OCI-LY7 (cell line): Measurements from ENCODE around the gene HACD2. TPM values are rescaled to one million over a fixed set of nuclear protein-coding genes. Genes with fewer than 3 reads are reported as not detected.
A peak's percentile ranks its signal among the peaks of the same experiment; 100 is the strongest.

Experiments
- BruUV-seq: library from RNA; stranded (reverse); fragments of 400-500 nt; replicated peaks from 2 replicates; lab custom pipeline; 2021; lab: Mats Ljungman, UMichigan
- CTCF ChIA-PET: fragments of 300-600 bp; sonication (Branson Sonifier 250); formaldehyde crosslinking; loops from one replicate; lab custom pipeline; 2022; ENCODE audit warnings: antibody characterized with exemption; ENCODE audit not compliant: unreplicated experiment; lab: Charles Lee
- POLR2A ChIA-PET: fragments of 300-600 bp; sonication (Branson Sonifier 250); formaldehyde crosslinking; loops from one replicate; lab custom pipeline; 2022; ENCODE audit warnings: antibody characterized with exemption; lab: Charles Lee
- DNase-seq: peaks from one replicate; pipeline ENCODE4 v3.0.0-alpha.2; 2015; ENCODE audit warnings: low spot score
- H2AFZ ChIP-seq: fragments of 200-600 bp; sonication (generic), shearing (Covaris generic); 2 replicates; pipeline ENCODE4 v1.6.1; 2014; ENCODE audit warnings: mild to moderate bottlenecking, antibody characterized with exemption, low read length, moderate library complexity
- H3K27ac ChIP-seq: fragments of 200-600 bp; sonication (generic); 2 replicates; pipeline ENCODE4 v1.5.1; 2014; ENCODE audit warnings: mixed run types, low read depth, mild to moderate bottlenecking, moderate library complexity, low read length, inconsistent platforms; ENCODE audit not compliant: poor library complexity, severe bottlenecking
- H3K36me3 ChIP-seq: fragments of 200-600 bp; sonication (generic); 2 replicates; pipeline ENCODE4 v1.6.1; 2014; ENCODE audit warnings: mild to moderate bottlenecking, antibody characterized with exemption, low read length, moderate library complexity, mixed read lengths; ENCODE audit not compliant: insufficient read depth
- H3K4me1 ChIP-seq: fragments of 200-600 bp; sonication (generic); 2 replicates; pipeline ENCODE4 v1.5.1; 2014; ENCODE audit warnings: mild to moderate bottlenecking, low read length; ENCODE audit not compliant: insufficient read depth, poor library complexity, severe bottlenecking
- H3K4me2 ChIP-seq: fragments of 200-600 bp; sonication (generic); 2 replicates; pipeline ENCODE4 v1.6.1; 2014; ENCODE audit warnings: mild to moderate bottlenecking, low read length
- H3K4me3 ChIP-seq: fragments of 200-600 bp; sonication (generic); 2 replicates; pipeline ENCODE4 v1.5.1; 2014; ENCODE audit warnings: mild to moderate bottlenecking, low read depth, low read length; ENCODE audit not compliant: poor library complexity, severe bottlenecking
- H3K79me2 ChIP-seq: fragments of 200-600 bp; sonication (generic); 2 replicates; pipeline ENCODE4 v1.6.1; 2016; ENCODE audit warnings: low read depth, mild to moderate bottlenecking, low read length, moderate library complexity, mixed read lengths; ENCODE audit not compliant: insufficient read depth
- H3K9me2 ChIP-seq: fragments of 200-600 bp; sonication (generic); 2 replicates; pipeline ENCODE4 v1.6.1; 2016; ENCODE audit warnings: mild to moderate bottlenecking, low read length, mixed read lengths; ENCODE audit not compliant: insufficient read depth
- H3K9me3 ChIP-seq: fragments of 200-600 bp; sonication (generic); 2 replicates; pipeline ENCODE4 v1.6.1; 2014; ENCODE audit warnings: mild to moderate bottlenecking, mixed run types, low read length, mixed read lengths
- H4K20me1 ChIP-seq: fragments of 200-600 bp; sonication (generic); 2 replicates; pipeline ENCODE4 v1.6.1; 2014; ENCODE audit warnings: mild to moderate bottlenecking, antibody characterized with exemption, low read length, moderate library complexity, mixed read lengths; ENCODE audit not compliant: insufficient read depth
- EZH2phosphoT487 ChIP-seq: fragments of 200-600 bp; sonication (generic); IDR thresholded peaks from 2 replicates; pipeline ENCODE4 v1.6.1; 2018; ENCODE audit warnings: low read depth, borderline replicate concordance, mild to moderate bottlenecking, mixed run types, antibody characterized with exemption, low read length, moderate library complexity, mixed read lengths
- intact Hi-C: fragments of 100-400 bp; cut with micrococcal nuclease; formaldehyde crosslinking; loops from one replicate; pipeline ENCODE4 v1.10.0; 2022; ENCODE audit not compliant: unreplicated experiment
- total RNA-seq, 2 experiments: library from RNA; depleted of rRNA in 1 of 2; stranded (reverse); fragments of >200 nt in 1 of 2; shearing (Covaris generic) in 1 of 2; gene quantifications; 2 replicates each; pipeline ENCODE4 v1.2.3, GENCODE V29; 2014 to 2022
- TF ChIP-seq, protein P1 (sequence below): fragments of 200-600 bp; sonication (generic); conservative IDR thresholded peaks from 2 replicates; pipeline ENCODE4 v1.5.1; 2014; ENCODE audit warnings: mild to moderate bottlenecking, antibody characterized with exemption, low read length, moderate library complexity, mixed read lengths

Gene HACD2
- total RNA-seq, 2 experiments from 2014 or later = 10.2 to 22.5 TPM

DNA sequence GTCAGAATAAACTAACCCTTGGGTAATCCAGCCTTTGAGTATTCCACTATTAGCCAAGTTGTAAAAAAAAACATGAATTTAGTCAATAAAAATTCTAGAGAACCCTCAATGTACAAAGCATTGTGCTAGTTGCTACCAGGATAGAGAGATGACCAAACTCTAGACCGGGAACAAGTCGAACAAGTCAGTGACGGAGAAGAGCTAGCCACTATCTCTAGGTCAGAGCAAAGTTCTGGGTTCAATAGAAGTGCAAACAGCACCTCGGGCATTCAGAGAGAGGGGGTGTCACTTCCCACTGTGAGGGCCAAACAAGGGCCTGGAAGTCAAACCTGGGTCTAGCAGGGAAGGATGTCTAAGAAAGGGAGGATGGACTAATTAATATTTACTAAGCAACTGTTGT, 133.7 kb downstream of the HACD2 start:
- no peak overlapping the region for H2AFZ ChIP-seq
- H3K79me2 ChIP-seq = no peaks in the 10 kb centered on the region
- intact Hi-C loops = no loop called here
- no peaks in the 10 kb centered on the region for H3K9me2 ChIP-seq
- H3K36me3 ChIP-seq = no peaks in the 10 kb centered on the region
- DNase-seq = no peak
- TF ChIP-seq, protein P1, sequence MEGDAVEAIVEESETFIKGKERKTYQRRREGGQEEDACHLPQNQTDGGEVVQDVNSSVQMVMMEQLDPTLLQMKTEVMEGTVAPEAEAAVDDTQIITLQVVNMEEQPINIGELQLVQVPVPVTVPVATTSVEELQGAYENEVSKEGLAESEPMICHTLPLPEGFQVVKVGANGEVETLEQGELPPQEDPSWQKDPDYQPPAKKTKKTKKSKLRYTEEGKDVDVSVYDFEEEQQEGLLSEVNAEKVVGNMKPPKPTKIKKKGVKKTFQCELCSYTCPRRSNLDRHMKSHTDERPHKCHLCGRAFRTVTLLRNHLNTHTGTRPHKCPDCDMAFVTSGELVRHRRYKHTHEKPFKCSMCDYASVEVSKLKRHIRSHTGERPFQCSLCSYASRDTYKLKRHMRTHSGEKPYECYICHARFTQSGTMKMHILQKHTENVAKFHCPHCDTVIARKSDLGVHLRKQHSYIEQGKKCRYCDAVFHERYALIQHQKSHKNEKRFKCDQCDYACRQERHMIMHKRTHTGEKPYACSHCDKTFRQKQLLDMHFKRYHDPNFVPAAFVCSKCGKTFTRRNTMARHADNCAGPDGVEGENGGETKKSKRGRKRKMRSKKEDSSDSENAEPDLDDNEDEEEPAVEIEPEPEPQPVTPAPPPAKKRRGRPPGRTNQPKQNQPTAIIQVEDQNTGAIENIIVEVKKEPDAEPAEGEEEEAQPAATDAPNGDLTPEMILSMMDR = no peak
- no peak for TF ChIP-seq EZH2phosphoT487
- no TSS peak for BruUV-seq
- CTCF ChIA-PET = no interaction called here
- POLR2A ChIA-PET = no interaction called here
- H4K20me1 ChIP-seq = no peaks in the 10 kb centered on the region
- no peaks in the 10 kb centered on the region for H3K9me3 ChIP-seq
- no peaks in the 10 kb centered on the region for H3K4me1 ChIP-seq
- H3K4me2 ChIP-seq = no peak overlapping the region
- H3K27ac ChIP-seq = no peak overlapping the region
- H3K4me3 ChIP-seq = no peak overlapping the region

- no peaks in the 10 kb centered on the region for H3K9me2 ChIP-seq
- POLR2A ChIA-PET = no interaction called here
- H3K9me3 ChIP-seq = no peaks in the 10 kb centered on the region
- no peak overlapping the region for H3K27ac ChIP-seq
- peak overlapping the region; percentile 44 for H3K4me3 ChIP-seq
- no TSS peak for BruUV-seq
- H2AFZ ChIP-seq = no peak overlapping the region
- H3K36me3 ChIP-seq = no peaks in the 10 kb centered on the region
- H4K20me1 ChIP-seq = no peaks in the 10 kb centered on the region
- no peak for DNase-seq
- peak overlapping the region; percentile 44 for H3K4me2 ChIP-seq
- H3K4me1 ChIP-seq = no peaks in the 10 kb centered on the region
- intact Hi-C loops = no loop called here
- TF ChIP-seq EZH2phosphoT487 = no peak
- TF ChIP-seq, protein P1 = no peak
- H3K79me2 ChIP-seq = no peaks in the 10 kb centered on the region
- CTCF ChIA-PET = no interaction called here
Measured at GRCh38 chr3:123449997-123450604, 134.8 kb downstream of the HACD2 start.
